NCI-H345 treated with DMSO at 0.1 percent for 48 hours (cell line): Measurements from ENCODE around the gene CACNA1D.
"Not testable (repeated sequence)": the region's sequence is repeated elsewhere in the genome, so short reads cannot be mapped to it uniquely, and the experiment has no call there.

Source experiments
- DNase-seq: peaks from one replicate; lab custom pipeline; 2025; ENCODE audit not compliant: unreplicated experiment; lab: John Stamatoyannopoulos, UW

CACNA1D gene

DNA sequence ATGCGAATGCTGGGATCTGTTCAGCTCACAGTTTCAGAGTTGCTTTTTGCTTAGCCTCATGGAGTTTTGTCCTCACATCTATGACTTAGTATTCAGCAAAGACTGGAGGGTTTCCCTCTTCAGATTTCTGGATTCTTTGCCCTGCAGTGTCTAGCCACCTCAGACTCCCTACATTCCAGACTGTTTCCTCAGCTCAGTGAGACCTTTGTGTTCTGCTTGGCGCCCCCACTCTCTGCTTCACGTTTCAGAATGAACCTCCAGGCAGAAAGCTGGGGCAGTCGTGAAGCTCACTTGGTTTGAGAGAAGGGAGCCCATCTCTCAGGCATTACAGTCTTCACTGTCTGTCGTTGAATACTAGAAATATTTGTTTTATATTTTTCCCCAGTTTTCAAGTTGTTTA is 118.1 kb downstream of the CACNA1D start:
- no peak for DNase-seq

DNA sequence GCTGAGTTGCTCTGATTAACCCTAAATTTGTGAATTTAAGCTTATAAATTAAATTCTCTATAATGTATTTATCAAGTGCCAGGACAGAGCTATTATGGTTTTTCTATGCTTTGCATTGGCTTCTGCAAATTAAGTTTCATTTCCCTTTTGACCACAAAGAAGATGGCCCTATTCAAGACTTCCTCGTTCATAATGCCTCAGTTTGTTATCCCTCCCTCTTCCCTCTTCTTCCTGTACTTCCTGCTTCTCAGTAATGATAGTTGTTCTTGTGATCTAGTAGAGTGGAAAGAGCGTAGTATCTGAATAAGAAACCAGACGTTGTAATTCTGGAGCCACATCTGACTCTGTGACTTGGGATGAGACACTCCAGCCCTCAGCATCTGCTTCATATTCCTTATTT is 118.7 kb downstream of the CACNA1D start:
- DNase-seq: no peak

DNA sequence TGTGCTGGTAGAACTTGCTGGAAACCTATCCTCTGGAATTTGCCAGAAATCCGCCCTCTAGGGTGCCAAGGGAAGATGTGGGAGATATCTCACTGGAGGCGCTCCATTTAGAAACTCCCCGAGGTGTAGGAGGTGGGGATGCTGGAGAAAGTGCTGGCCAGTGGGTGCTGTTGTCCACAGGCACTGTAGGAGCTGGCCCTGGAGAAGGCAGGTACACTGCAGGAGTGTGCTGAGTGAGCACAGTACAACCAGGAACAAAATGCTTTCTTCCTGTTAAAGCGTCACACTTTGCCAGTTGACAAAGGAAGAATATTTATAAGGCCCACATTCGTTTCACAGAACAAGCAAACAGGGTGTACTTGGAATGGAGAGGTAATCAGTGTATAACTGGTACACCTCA is 119.9 kb downstream of the CACNA1D start:
- no peak for DNase-seq

DNA sequence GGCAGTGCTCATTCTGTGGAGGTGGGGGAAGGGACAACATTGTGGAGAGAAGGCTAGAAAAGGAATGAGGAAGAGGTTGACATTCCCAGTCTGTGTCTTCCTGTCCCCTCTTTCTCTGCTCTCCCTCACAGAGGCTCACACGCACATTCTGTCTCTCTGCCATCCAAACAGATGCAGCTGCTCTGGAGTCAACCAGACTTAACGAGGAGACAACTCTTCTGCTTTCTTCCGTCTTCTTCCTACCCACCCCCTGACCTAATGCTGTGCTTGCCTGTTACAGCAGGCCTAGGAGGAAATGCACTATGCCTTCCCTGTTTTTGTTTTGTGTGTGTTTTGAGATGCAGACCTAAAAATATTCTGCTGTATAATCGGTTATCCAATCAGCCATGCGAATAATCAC is 121.9 kb downstream of the CACNA1D start:
- no peak for DNase-seq

DNA sequence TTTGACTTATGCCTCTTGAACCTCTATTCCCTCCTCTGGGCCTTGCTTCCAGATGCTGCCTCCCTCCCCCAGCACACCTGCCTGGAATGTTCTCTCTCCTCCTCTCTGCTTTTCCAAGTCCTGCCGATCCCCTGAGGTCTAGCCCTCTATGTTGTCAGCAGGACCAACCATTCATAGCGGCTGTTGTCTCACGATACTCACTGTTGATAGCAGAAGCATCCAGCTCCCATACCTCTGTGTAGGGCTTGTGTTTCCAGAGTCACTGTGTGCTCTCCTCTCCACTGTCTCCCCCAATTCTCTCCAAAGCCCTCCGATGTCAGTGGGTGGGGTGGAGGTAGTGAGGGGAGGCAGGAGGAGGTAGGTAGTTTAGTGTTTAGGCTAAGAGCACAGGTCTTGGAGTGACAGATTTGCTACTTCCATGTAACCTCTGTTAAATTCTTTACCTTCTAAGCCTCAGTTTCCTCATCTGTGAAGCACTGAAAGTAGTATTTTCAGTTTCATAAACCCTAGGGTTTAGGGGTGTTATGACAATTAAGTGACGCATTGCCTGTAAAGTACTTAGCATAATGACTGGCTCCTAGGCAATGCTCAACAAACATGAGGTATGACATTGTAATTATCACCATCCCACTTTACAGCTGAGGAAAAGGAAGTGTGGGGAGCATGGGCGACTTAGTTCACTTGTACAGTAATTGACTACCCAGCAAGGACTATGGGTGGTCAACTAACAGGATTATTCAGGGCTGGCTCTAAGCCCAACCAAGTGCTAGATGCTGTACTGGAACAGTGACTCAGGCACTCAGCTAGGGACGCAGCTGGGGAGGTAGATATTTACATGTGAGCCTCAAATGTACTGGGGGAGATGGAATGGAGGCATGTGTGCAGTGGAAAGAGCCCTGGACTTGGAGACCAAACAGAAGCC is 122.8 kb downstream of the CACNA1D start:
- no peak for DNase-seq

DNA sequence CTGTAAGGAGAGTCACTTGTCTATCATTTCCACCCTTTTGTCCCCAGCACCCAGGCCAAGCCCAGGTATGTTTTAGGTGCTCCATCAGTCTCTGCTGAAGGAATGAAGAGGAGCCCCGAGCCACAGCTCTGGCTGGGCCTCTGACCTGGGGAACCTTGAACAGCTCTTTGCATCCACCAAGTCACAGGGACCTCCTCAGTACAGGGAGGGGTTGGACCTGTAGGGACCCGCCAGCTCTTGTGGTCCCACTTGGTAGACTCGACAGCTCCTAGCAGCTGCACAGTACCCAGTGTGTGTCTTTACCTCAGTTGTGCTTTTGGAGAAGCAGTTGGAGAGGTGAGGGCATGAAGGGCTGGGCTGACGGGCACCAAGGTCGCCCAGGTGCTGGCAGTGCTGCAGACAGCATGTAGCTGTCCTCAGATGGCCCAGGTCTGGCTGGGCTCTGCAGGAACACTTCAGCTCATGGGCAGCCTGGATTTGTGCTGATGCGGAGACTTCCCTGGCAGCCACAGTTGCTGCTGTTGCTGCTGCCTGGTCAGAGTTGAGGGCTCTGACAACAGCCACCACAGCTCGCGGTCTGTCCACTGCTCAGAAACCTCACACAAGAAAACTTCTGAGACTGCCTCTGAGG is 123.6 kb downstream of the CACNA1D start:
- no peak for DNase-seq

DNA sequence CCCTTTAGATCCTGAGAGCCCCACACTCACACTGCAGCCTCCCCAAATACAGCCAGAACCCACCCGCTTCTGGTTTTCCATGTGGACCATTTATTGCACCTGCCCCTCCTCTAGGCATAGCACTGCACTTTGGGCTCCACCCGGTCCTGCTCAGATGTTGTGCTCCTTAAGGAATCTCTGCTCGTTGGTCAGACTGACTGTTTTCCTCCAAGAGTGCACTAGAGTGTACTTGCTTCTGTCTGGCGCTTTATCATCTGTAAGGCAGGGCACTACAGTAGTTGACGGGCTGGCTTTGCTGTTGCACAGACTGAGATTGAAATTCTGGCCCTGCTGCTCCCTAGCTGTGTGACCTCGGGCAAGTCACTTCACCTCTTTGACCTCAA is 124.1 kb downstream of the CACNA1D start:
- no peak for DNase-seq

DNA sequence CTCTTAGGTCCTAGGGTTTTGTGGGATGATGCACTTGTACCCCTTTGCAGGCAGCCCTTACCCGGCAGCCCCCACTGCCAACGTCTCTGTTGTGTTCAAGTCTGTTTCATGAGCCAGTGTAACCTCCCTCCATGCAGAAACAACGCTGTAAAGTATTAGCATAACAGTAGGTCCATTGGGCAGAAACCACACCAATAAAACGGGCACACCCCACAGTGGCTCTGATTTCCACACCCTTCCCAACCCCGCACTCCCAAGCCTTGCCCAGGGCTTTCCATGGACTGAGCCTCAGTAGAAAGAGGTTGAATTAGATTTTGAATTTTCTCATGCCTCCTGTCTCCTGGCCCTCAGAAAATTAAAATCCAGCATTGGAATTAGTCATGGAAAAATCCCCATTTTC is 124.5 kb downstream of the CACNA1D start:
- DNase-seq: no peak

DNA sequence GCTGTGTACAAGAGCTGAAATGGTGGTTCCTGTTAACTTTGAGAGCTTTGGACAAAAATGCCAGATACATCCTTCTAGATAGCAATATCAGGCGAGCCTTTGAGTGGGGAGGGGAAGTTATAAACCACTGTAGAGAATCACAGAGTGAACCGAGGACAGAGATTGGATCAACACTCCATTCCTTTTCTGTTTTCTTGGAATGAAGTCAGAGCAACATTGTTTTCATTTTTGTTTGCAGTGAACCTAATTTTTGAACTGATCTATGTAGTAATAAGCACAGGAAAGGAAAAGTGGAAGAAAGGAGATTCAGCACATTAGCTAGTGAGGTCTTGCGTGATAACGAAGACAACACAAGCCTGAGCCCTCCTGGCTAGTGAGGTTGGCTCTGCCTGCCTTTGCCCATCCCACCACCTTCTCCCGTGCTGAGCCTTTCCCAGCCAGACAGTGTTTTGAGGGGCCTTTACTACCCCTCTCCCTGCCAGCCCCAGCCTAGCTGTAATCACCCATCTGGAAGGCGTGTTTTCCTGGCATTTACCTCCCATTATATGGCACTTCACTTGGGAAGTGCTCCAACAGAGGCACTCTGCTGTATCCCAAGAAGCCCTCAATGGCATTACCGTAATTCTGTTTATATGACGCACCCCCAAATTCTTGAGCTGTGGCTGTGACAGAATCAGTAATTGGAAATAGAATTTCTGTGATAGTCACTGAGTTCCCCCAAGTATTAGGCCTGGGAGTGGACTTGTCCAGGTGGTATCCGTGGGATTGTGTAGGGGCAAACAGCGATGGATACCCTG is 129.8 kb downstream of the CACNA1D start:
- DNase-seq: no peak

DNA sequence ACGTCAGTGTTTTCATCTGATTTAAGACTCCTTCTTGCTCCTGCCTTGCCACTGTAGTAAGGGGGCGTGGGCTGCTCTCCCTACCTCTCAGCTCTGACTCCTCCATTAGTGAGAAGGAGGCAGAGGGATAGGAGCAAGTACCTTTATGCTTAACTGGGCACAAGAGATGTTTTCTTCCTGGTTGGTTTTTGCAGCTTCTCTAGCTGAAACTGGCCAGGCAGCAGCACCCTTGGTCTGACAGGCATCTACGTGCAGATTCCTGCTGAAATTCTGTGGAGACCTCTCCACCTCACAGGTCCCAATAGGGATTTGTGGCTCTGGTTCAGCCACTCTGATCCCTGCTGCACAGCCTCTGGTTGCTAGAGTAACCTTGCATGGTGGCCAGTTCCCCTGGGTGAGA is 132.5 kb downstream of the CACNA1D start:
- DNase-seq: no peak

DNA sequence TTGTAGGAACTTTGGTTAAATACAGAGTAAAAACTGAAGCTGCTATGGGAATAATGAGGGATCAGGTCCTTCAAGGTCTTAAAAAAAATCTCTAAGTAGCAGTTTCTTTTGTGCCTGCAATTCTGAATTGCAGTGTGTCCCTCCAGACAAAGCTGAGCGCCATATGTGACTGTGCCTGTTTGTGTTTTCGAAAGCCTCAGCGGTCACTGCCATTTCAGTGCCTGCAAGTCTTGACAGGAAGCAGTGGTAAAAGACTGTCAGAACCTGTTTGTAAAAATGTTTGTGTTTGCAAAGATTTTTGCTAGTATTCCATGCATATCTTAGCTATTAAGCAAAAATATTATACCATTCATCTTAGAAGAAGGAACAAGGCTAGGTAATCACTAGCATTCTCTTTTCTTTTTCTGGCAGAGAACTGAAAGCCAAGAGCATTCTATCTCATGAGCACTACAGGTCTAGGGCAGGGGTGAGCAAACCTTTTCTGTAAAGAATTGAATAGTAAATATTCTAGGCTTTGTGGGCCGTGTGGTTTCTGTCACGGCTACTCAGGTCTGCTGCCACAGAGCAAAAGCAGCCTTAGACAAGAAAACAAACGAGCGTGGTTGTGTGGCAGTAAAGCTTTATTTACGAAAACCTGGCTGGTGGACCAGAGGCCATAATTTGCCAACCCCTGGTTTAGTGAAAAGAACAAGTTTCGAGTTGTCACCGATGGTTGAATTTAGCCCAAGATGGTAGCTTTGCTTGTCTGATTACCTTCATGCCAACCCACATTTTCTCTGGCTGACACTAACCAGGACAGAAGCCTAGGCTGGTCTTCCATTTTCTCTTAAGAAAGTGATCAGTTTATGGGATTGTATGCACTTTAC is 134.4 kb downstream of the CACNA1D start:
- no peak for DNase-seq

DNA sequence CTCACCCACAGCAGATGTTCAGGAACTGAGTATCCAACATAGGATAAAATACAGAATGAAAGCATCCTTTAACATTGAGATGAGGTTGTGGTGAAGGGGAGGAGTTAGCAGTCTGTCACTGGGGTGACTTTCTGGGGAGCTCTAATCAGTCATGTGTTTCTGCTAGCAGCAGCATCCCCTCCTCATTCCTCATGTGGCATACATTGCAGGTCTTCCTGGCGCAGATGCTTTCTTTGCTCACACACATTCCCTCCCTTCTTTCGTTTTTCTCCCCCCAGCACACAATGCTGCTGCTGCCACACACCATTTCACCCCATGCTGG is 135.0 kb downstream of the CACNA1D start:
- no peak for DNase-seq

DNA sequence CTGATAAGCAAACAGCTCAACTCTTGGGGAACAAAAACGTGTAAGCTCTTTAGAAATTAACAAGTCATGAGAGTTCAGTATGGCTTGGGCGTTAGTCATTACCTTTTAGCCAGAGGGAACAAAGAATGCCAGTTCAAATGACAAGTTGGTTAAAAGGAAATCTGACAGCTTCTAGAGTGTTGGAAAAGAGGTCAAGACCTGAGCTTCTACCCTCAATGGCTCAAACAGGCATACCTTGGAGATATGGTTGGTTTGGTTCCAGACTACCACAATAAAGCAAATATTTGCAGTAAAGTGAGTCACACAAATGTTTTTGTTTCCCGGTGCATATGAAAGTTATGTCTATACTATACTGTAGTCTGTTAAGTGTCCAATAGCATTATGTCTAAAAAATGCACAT is 136.1 kb downstream of the CACNA1D start:
- DNase-seq: no peak

DNA sequence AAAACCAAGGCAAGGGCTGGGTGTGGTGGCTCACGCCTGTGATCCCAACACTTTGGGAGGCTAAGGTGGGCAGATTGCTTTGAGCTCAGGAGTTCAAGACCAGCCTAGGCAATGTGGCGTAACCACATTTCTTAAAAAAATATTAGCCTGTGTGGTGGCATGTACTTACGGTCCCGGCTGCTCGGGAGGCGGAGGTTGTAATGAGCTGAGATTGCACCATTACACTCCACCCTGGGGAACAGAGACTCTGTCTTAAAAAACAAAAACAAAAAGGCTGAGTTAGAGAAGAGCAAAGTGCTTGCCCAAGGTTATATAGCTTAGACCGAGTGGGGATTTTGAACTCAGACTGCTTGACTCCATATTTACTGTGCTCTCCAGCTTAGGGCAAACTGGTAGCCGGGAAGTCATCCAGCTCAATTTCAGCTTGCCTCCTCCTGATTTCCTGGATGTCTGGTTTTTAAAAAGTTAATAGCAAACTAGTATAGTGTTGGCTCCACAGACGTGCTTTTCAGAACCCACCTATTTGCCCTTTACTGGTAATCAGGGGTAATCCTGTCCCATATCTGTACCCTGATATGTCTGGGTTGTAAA is 138.9 kb downstream of the CACNA1D start:
- DNase-seq: no peak

DNA sequence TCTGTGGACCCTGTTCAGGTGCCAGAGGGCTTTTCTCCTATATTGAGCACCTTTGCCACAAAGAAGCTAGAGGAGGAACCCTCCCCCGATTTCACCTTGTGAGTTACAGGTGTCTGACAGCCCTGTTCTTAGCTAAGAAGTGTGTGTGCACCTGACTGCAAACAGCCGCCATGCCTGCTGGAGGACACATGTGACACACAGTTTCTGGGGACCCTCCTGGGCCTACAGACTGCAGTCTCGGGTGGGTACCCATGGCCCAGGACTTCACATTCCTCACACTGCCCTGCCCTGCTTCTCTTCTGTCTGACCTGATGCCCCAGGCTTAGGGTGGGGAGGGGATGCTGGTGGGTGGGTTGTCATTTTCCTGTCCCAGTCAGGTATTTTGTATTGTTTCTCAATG is 140.6 kb downstream of the CACNA1D start:
- no peak for DNase-seq

DNA sequence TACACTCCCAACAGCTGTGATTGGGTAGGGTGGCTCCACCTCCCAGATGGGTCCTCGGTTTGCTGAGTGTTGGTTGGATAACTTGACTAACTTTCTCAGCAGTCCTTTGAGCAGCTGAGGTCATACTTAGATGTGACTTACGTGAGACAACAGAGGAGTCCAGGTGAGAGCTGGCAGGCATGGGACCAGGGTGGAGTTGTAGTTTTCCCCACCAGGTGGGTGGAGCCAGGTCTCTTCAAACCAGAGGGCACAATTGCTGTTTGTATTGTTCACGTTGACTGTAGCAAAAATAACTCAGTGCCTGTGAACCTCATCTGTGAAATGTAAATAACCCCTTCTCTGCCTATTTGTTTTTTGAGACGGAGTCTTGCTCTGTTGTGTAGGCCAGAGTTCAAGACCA is 144.4 kb downstream of the CACNA1D start:
- not testable (repeated sequence) for DNase-seq

DNA sequence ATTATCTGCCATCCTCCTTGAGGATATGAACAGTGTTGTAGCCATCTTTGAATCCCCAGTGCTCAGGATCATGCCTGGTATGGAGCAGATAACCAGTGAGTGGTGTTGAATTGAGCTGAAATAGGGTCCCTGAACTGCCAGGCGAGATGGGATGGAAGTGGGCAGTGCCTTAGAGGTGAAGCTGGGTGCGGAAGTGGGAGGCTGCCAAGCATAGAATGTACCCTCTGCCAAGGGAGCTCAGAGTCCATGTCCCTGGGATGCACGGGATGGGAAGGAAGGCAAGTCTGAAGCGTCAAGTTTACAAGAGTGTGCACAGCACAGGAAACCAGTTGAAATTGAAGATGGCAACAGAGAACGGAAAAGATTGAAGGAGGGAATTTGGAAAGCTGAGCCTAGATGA is 147.0 kb downstream of the CACNA1D start:
- DNase-seq: no peak

DNA sequence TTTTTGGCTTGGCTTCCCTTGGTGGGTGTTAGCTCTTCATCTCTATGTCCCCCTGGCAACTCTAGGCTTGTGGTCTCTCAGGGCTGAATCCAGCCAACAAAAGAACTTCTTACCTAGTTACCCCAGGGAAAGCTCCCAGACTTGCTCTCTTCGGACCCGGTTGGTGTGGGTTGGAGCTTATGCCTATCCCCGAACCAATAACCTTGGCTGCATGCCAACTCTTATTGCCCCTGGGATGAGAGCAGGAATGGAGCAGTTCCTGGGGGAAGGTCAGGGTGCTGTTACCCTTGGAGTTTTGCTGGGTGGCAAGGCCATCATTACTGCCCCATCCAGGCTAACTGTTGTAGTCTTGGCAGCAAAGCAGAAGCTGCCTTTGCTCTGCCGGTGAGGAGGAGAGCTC is 147.8 kb downstream of the CACNA1D start:
- DNase-seq: no peak

DNA sequence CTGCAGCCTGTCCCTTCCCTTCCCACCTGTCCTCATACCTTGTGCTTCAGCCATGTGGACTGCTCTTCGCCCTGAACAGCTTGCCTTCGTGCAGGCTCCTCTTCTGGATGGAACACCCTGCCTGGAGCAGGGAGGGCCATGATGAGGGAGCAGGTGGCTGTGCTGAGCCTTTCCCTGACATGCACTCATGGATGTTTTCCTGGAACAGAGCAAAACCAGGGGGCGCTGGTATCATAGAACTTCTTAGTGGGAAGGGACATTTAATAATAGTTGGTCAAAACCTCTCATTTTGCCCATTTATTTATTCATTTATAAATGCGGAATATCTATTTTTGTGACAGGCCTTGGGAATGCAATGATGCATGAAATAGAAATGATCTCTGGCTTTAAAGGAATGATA is 149.3 kb downstream of the CACNA1D start:
- DNase-seq: no peak

DNA sequence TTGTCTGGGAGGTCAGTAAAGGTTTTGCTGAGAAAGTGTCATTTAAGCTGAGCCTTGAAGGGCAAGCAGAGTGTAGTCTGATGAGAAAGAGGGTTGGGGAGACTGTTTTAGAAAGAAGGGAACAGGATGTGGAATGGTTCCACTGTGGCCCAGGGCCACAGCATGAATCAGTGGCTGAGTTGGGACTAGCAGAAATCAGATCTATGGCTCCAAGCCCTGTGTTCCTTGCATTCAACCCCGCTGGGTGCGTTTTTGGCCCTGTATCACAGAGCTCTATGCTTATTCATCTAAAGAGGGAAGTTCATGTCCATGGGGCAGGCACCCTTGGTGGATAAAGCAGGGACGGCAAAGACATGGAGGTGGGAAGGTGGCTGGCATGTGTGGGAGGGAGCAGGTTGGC is 151.3 kb downstream of the CACNA1D start:
- DNase-seq: no peak

DNA sequence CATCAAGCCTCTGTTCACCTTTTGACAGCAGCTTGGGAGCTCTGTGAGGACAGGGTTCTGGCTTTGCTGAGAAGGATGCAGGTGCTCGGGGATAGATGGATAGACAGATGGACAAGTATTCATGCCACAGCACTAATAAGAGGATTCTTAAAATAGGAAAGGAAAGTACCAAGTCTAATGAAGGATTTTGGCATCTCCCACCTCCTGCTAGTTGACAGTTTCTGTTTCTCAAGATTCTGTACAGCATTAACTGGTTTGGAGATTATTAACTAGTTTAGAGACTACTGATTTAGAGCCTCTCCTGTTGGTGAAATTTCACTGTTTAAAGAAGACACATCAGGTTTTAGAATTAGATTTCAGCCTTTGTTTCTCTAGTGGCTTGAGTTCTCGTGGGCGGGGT is 152.3 kb downstream of the CACNA1D start:
- DNase-seq: no peak
